T-helper 17 cell (primary cell): ENCODE data around the gene MOK. TPM values are rescaled to one million over a fixed set of nuclear protein-coding genes. Genes with fewer than 3 reads are reported as not detected.
"Not testable (repeated sequence)": the region's sequence is repeated elsewhere in the genome, so short reads cannot be mapped to it uniquely, and the experiment has no call there.

Source experiments
- ATAC-seq: fragments of 150-1000 bp; cut with Tn5 transposase; 2 replicates; pipeline ENCODE4 v1.10.0; 2021; ENCODE audit warnings: mild to moderate bottlenecking, moderate library complexity
- DNase-seq, 3 donors: peaks; one replicate each; pipeline versions ENCODE4 v3.0.0 to v3.0.0-alpha.2; 2020 to 2021
- H3K9me3 ChIP-seq: one replicate; pipeline ENCODE4 v1.7.0; 2013; ENCODE audit warnings: low read length, mild to moderate bottlenecking; ENCODE audit not compliant: control insufficient read depth, poor library complexity, severe bottlenecking
- H3K27ac Mint-ChIP-seq: one replicate; pipeline ENCODE4 v1.8.0; 2022; ENCODE audit warnings: mild to moderate bottlenecking, moderate library complexity, mixed read lengths
- H3K27me3 Mint-ChIP-seq: one replicate; pipeline ENCODE4 v1.8.0; 2022; ENCODE audit warnings: mixed read lengths
- H3K36me3 Mint-ChIP-seq: one replicate; pipeline ENCODE4 v1.8.0; 2022; ENCODE audit warnings: low read depth, mixed read lengths
- H3K4me1 Mint-ChIP-seq: one replicate; pipeline ENCODE4 v1.8.0; 2022; ENCODE audit warnings: mild to moderate bottlenecking, mixed read lengths
- H3K4me3 Mint-ChIP-seq: one replicate; pipeline ENCODE4 v1.8.0; 2022; ENCODE audit warnings: mild to moderate bottlenecking, moderate library complexity, mixed read lengths
- total RNA-seq, 4 donors: library from RNA in 2 of 4; stranded (reverse) in 2 of 4; gene quantifications; one replicate each; pipeline ENCODE4 v1.2.3 and lab custom pipeline; 2022 to 2026

Gene MOK
- total RNA-seq, 2 donors from 2014 or later = 3.7 to 4.7 TPM

DNA sequence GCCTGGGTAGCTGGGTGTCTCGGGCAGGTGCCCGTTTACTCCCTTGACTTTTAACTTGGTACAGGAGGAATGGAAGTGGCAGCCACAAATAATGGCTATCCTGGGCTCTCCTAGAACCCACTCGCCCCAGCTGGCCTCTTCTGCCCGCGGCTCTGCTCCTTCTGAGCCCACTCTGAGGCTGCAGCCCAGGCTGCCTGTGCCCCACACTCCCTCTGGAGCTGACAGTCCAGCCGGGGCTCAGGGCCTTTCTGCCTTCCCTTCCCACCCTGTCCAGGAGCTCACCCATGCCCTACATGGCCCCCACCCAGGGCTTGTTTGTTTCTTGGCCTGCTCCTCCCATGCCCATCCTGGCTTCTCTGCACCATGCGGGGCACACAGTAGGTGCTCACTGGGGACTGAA lies 30.2 kb upstream of the MOK start:
- no peaks in the 10 kb centered on the region for H3K9me3 ChIP-seq
- Mint-ChIP-seq H3K4me3 (no peak overlapping the region), H3K27me3 (no peaks in the 10 kb centered on the region), H3K4me1 (peaks cover 7% of the 10 kb centered on the region), H3K36me3 (peaks cover 2% of the 10 kb centered on the region), H3K27ac (no peak overlapping the region)
- DNase-seq (no peak), ATAC-seq (no peak)

GRCh38 chr14:102333795-102334705 lies 29.1 kb upstream of the MOK start:
- H3K36me3 Mint-ChIP-seq = peaks cover 2% of the 10 kb centered on the region
- no peak for ATAC-seq
- H3K27ac Mint-ChIP-seq = no peak overlapping the region

DNA sequence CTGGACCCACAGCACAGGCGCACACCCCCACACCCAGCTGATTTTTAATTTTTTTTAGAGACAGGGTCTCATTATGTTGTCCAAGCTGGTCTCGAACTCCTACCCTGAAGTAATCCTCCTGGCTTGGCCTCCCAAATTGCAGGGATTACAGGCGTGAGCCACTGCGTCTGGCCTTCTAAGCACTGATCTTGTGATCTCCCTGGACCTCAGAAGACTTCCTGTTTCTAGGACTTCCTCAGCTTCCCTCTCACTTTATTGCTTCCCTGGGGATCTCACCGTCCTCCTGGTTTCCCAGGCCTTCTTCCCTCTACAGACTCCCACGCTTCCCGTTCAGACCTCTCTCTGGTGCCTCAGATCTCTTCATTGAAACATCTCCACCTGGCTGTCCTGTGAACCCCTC lies 28.4 kb upstream of the MOK start:
- Mint-ChIP-seq H3K27me3 (no peaks in the 10 kb centered on the region), H3K4me1 (peaks cover 7% of the 10 kb centered on the region), H3K36me3 (peaks cover under 1% of the 10 kb centered on the region), H3K27ac (no peak overlapping the region), H3K4me3 (no peak overlapping the region)
- DNase-seq (no peak), ATAC-seq (no peak)
- H3K9me3 ChIP-seq = no peaks in the 10 kb centered on the region

More at GRCh38 chr14:102333795-102334705, 29.1 kb upstream of the MOK start:
- H3K4me3 Mint-ChIP-seq = no peak overlapping the region
- DNase-seq = no peak
- no peaks in the 10 kb centered on the region for H3K9me3 ChIP-seq
- H3K27me3 Mint-ChIP-seq = no peaks in the 10 kb centered on the region
- H3K4me1 Mint-ChIP-seq = peaks cover 7% of the 10 kb centered on the region

DNA sequence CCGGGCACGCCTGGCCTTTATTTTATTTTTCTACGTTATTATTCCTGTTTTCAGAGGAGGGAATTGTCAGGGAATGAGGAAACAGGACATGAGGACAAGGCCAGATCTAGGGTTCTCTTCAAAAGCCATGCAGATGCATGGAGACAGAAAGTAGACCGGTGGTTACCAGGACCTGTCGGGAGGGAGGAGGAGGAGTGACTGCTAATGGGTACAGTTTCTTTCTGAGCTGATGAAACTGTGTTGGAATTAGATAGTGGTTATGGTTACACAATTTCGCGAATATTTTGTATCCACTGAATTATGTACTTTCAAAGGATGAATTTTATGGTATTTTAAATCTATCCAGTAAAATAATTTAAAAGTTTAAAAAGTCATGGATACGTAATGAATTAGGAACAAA lies 25.8 kb upstream of the MOK start:
- Mint-ChIP-seq H3K27ac (no peak overlapping the region), H3K36me3 (no peaks in the 10 kb centered on the region), H3K4me1 (peaks cover 7% of the 10 kb centered on the region), H3K4me3 (no peak overlapping the region), H3K27me3 (no peaks in the 10 kb centered on the region)
- ATAC-seq = no peak
- H3K9me3 ChIP-seq = no peaks in the 10 kb centered on the region
- DNase-seq = no peak

- not testable (repeated sequence) for H3K4me1 Mint-ChIP-seq, H3K36me3 Mint-ChIP-seq, H3K4me3 Mint-ChIP-seq, H3K27me3 Mint-ChIP-seq, H3K9me3 ChIP-seq, ATAC-seq, H3K27ac Mint-ChIP-seq, DNase-seq
Observed at GRCh38 chr14:102329381-102329780, 24.4 kb upstream of the MOK start.

DNA sequence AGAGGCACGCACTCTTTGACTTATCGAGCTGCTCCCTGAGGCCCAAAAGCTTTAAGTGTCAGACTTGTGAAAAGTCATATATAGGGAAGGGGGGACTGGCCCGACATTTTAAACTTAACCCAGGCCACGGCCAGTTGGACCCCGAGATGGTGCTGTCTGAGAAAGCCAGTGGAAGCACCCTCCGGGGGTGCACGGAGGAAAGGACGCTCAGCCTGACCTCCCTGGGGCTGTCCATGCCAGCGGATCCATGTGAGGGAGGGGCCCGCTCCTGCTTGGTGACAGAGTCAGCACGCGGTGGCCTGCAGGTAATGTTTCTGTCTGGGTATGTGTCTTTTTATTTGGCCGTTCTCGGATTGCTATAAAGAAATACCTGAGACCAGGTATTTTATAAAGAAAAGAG lies 21.6 kb upstream of the MOK start:
- H3K9me3 ChIP-seq = no peaks in the 10 kb centered on the region
- H3K36me3 Mint-ChIP-seq = no peaks in the 10 kb centered on the region
- no peaks in the 10 kb centered on the region for H3K27me3 Mint-ChIP-seq
- H3K4me3 Mint-ChIP-seq = no peak overlapping the region
- ATAC-seq = no peak
- H3K4me1 Mint-ChIP-seq = peaks cover 5% of the 10 kb centered on the region
- H3K27ac Mint-ChIP-seq = no peak overlapping the region
- no peak for DNase-seq

DNA sequence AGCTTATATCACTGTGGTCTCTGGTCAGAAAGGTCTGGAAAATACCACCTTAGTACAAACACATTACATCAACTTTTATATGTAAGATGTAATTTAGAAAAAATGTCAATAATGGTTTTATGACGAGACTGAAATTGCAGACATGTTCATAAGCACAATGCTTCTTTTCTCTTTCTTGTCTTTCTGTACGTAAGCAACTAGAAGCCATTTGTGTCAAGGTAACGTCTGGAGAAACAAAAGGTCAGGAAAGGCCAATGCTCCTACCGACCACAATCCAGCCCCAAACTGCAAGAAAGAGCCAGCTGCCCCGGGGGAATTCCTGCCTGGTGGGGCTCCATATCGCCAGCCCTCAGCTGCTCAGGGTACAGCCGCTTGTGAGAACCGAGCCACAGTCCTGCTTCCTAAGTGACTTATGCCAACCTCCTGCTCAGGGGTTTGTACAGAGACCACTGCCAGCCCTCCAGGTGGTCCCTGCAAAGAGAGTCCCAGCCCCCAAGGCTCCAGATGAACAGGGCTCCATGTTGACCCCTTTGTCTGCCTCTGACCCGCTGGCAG lies 20.9 kb upstream of the MOK start:
- H3K4me1 Mint-ChIP-seq = peaks cover 8% of the 10 kb centered on the region
- H3K27ac Mint-ChIP-seq = no peak overlapping the region
- ATAC-seq (no peak), DNase-seq (no peak)
- H3K36me3 Mint-ChIP-seq = no peaks in the 10 kb centered on the region
- H3K27me3 Mint-ChIP-seq = no peaks in the 10 kb centered on the region
- H3K9me3 ChIP-seq = no peaks in the 10 kb centered on the region
- no peak overlapping the region for H3K4me3 Mint-ChIP-seq

DNA sequence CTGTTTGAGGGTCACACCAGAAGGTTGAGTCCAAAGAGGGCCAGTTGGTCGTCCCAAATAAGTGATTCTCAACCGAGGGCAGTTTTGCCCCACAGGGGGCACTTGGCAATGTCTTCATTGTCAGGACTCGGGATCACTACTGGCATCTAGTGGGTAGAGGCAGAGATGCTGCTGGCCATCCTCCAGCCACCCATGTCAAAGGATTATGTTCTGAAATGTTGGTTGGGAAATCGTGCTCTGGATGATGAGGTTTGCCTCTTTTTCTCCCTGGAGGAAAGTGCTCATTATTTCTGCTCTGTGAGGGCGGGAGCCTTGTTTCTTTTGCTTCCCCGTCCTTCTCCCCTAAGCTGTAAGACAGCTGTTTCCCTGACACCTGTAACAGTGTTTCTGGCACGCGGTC lies 18.1 kb upstream of the MOK start:
- peaks cover 22% of the 10 kb centered on the region for H3K4me1 Mint-ChIP-seq
- DNase-seq (no peak), ATAC-seq (no peak)
- no peaks in the 10 kb centered on the region for H3K27me3 Mint-ChIP-seq
- no peak overlapping the region for H3K4me3 Mint-ChIP-seq
- H3K9me3 ChIP-seq = no peaks in the 10 kb centered on the region
- H3K27ac Mint-ChIP-seq = peak overlapping the region; percentile 32
- H3K36me3 Mint-ChIP-seq = peaks cover 3% of the 10 kb centered on the region

GRCh38 chr14:102321456-102322422 lies 16.8 kb upstream of the MOK start:
- H3K9me3 ChIP-seq = no peaks in the 10 kb centered on the region
- peak overlapping the region; percentile 29 for H3K27ac Mint-ChIP-seq
- DNase-seq = no peak
- no peaks in the 10 kb centered on the region for H3K27me3 Mint-ChIP-seq
- ATAC-seq = no peak
- H3K4me1 Mint-ChIP-seq = peaks cover 31% of the 10 kb centered on the region
- H3K4me3 Mint-ChIP-seq = no peak overlapping the region
- H3K36me3 Mint-ChIP-seq = peaks cover 3% of the 10 kb centered on the region

- Mint-ChIP-seq H3K36me3 (peaks cover 3% of the 10 kb centered on the region), H3K27me3 (no peaks in the 10 kb centered on the region), H3K4me3 (peak overlapping the region; percentile 88), H3K27ac (peak overlapping the region; percentile 95), H3K4me1 (peaks cover 32% of the 10 kb centered on the region)
- H3K9me3 ChIP-seq = no peaks in the 10 kb centered on the region
- no peak for ATAC-seq
- DNase-seq = no peak
Observed at GRCh38 chr14:102320671-102321455, 15.9 kb upstream of the MOK start.

DNA sequence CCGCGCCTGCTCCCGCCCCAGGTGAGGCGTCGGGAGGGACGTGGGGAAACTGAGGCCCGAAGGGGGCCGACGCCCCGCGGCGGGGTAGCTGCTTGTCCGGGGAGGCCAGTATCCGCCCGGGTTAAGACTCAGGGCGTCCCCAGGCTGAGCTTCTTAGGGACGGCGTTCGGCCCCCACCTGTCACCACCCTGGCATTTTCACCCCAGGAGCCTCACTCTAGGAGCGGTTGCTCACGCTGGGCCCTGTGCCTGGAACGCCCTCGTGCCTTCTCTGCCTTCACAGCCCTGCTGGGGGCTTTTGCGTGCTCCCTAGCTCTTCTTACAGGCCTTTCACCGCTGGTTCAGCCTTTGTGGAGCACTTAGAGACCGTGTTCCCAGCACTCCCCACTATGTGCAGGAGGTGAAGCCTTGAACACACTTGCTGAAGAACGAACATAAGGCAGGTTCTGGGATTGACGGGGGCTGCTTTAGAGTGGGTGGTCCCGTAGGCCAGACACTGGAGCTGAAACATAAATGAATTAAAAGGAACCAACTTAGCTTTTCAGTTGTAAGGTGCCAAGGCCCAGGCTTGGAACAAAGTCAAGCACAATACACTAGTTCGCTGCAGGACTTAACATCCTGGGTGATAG lies 15.2 kb upstream of the MOK start:
- peak; percentile 36 for ATAC-seq
- Mint-ChIP-seq H3K4me1 (peaks cover 32% of the 10 kb centered on the region), H3K27ac (peak overlapping the region; percentile 95), H3K4me3 (peak overlapping the region; percentile 88), H3K27me3 (no peaks in the 10 kb centered on the region), H3K36me3 (peaks cover 3% of the 10 kb centered on the region)
- peak; percentile 15 to 23 (median 20) for DNase-seq
- H3K9me3 ChIP-seq = no peaks in the 10 kb centered on the region

- Mint-ChIP-seq H3K36me3 (peaks cover 3% of the 10 kb centered on the region), H3K4me1 (peaks cover 37% of the 10 kb centered on the region), H3K4me3 (peak within 1 kb of the TSS; percentile 89), H3K27ac (peak within 1 kb of the TSS; percentile 95), H3K27me3 (no peaks in the 10 kb centered on the region)
- DNase-seq = peak; percentile 85 to 95 (median 85)
- no peaks in the 10 kb centered on the region for H3K9me3 ChIP-seq
- peak; percentile 74 for ATAC-seq
Observed at GRCh38 chr14:102319351-102320032, 14.5 kb upstream of the MOK start, which contains the start of gene ZNF839. ZNF839 (plus strand) TSS chr14:102319746; CDS start chr14:102319766, 20 bp downstream.
